ENCODE results near the gene TBCD. TPM values are rescaled to one million over a fixed set of nuclear protein-coding genes. Genes with fewer than 3 reads are reported as not detected.

The TBCD gene
- total RNA-seq, 1 donor from 2014 or later = 49.9 TPM

GRCh38 chr17:82851381-82851780 lies 99.5 kb downstream of the TBCD start:
- CTCF ChIA-PET = interaction anchor here (1.2 kb wide), 1 partner anchor 70 kb away, joined by 3 read pairs; no protein-coding TSS in a partner anchor
- H3K4me3 Mint-ChIP-seq = no peak overlapping the region
- intact Hi-C loops (cut with micrococcal nuclease) = no loop called here

DNA sequence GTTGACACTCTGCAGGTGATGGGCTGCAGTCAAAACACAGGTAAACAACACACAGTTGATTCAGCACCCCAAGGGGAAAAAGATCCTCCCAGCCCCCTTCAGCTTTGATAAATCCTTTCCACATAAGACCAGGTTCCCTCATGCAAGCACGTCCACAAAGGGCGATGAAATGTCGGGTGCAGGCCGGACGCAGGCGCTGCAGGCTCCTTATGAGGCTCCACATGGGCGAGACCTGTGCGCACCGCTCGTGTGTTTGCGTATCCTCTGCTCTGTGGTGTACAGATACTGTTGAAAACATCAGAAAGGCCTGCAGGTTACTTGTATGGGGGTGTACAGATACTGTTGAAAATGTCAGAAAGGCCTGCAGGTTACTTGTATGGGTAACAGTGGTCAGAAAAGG lies 102.4 kb downstream of the TBCD start:
- no peaks in the 10 kb centered on the region for H3K27me3 Mint-ChIP-seq
- intact Hi-C loops (cut with micrococcal nuclease) = no loop called here
- ATAC-seq (ENCODE audit: low read depth) (no peak), DNase-seq (no peak)
- H3K36me3 Mint-ChIP-seq (ENCODE audit: low read depth) = peaks cover 8% of the 10 kb centered on the region
- H3K4me1 Mint-ChIP-seq = peaks cover 13% of the 10 kb centered on the region
- no peak overlapping the region for H3K27ac Mint-ChIP-seq
- TF ChIP-seq, protein P1, sequence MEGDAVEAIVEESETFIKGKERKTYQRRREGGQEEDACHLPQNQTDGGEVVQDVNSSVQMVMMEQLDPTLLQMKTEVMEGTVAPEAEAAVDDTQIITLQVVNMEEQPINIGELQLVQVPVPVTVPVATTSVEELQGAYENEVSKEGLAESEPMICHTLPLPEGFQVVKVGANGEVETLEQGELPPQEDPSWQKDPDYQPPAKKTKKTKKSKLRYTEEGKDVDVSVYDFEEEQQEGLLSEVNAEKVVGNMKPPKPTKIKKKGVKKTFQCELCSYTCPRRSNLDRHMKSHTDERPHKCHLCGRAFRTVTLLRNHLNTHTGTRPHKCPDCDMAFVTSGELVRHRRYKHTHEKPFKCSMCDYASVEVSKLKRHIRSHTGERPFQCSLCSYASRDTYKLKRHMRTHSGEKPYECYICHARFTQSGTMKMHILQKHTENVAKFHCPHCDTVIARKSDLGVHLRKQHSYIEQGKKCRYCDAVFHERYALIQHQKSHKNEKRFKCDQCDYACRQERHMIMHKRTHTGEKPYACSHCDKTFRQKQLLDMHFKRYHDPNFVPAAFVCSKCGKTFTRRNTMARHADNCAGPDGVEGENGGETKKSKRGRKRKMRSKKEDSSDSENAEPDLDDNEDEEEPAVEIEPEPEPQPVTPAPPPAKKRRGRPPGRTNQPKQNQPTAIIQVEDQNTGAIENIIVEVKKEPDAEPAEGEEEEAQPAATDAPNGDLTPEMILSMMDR (IDR thresholded peaks at IDR 0.05) = no peak
- ChIA-PET CTCF (no interaction called here), POLR2A (interaction anchor here (1.7 kb wide), 1 partner anchor 10 kb away, joined by 5 read pairs; no protein-coding TSS in a partner anchor)
- H3K4me3 Mint-ChIP-seq = no peak overlapping the region
- no peaks in the 10 kb centered on the region for H3K9me3 Mint-ChIP-seq

More at GRCh38 chr17:82851381-82851780, 99.5 kb downstream of the TBCD start:
- POLR2A ChIA-PET = no interaction called here
- Mint-ChIP-seq H3K9me3 (no peaks in the 10 kb centered on the region), H3K27ac (no peak overlapping the region), H3K27me3 (no peaks in the 10 kb centered on the region), H3K4me1 (peaks cover 15% of the 10 kb centered on the region), H3K36me3 (ENCODE audit: low read depth) (peaks cover 7% of the 10 kb centered on the region)
- DNase-seq (no peak), ATAC-seq (ENCODE audit: low read depth) (no peak)
- TF ChIP-seq, protein P1 (IDR thresholded peaks at IDR 0.05) = no peak

GRCh38 chr17:82856361-82856760 lies 104.5 kb downstream of the TBCD start:
- POLR2A ChIA-PET = no interaction called here
- H3K27me3 Mint-ChIP-seq = no peaks in the 10 kb centered on the region
- ATAC-seq (ENCODE audit: low read depth) (no peak), DNase-seq (no peak)
- TF ChIP-seq, protein P1 (IDR thresholded peaks at IDR 0.05) = no peak
- H3K9me3 Mint-ChIP-seq = no peaks in the 10 kb centered on the region
- H3K27ac Mint-ChIP-seq = no peak overlapping the region
- CTCF ChIA-PET = no interaction called here
- H3K36me3 Mint-ChIP-seq (ENCODE audit: low read depth) = peaks cover 8% of the 10 kb centered on the region
- intact Hi-C loops (cut with micrococcal nuclease) = no loop called here
- H3K4me3 Mint-ChIP-seq = no peak overlapping the region
- H3K4me1 Mint-ChIP-seq = peaks cover 26% of the 10 kb centered on the region

GRCh38 chr17:82858376-82859126 lies 106.7 kb downstream of the TBCD start:
- Mint-ChIP-seq H3K4me3 (no peak overlapping the region), H3K9me3 (no peaks in the 10 kb centered on the region), H3K4me1 (peaks cover 41% of the 10 kb centered on the region), H3K27me3 (no peaks in the 10 kb centered on the region), H3K36me3 (ENCODE audit: low read depth) (peaks cover 8% of the 10 kb centered on the region), H3K27ac (no peak overlapping the region)
- CTCF ChIA-PET = no interaction called here
- DNase-seq (no peak), ATAC-seq (ENCODE audit: low read depth) (no peak)
- intact Hi-C loops (cut with micrococcal nuclease) = no loop called here
- POLR2A ChIA-PET = interaction anchor here (0.7 kb wide), 1 partner anchor 13 kb away, joined by 5 read pairs; no protein-coding TSS in a partner anchor
- TF ChIP-seq, protein P1 (IDR thresholded peaks at IDR 0.05) = no peak

All from activated B cell treated with CpG ODN at 0.5 μM for 24 hours (primary cell).